GM21381 (cell line): Measurements from ENCODE around the gene BLCAP.
A peak's percentile ranks its signal among the peaks of the same experiment; 100 is the strongest.
"Not testable (repeated sequence)": the region's sequence is repeated elsewhere in the genome, so short reads cannot be mapped to it uniquely, and the experiment has no call there.

Experiments
- ATAC-seq: cut with Tn5 transposase; IDR thresholded peaks from one replicate; pipeline ENCODE4 v1.9.1; 2021; ENCODE audit warnings: mild to moderate bottlenecking, moderate library complexity; ENCODE audit not compliant: unreplicated experiment

The BLCAP gene

DNA sequence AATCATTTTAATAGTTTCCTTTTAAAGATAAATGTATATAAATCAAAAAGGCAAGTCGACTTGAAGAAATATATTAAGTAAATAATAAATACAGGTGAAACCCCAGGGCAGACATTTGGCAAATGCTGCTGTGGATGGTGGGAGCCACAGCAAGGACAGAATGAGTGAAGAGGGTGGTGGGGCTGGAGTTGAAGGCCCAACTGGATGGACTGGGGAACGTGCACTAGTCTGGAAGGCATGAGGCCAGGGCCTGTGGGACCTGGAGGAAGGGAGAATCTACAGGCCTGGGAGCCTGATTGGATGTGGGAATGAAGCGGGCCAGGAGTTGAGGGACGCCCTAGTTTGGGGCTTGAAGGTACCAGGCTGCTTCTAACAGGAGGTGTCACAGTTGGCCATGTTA lies 30.6 kb upstream of the BLCAP start:
- ATAC-seq: no peak

- ATAC-seq: no peak
These were observed 28.9 kb upstream of the BLCAP start for GRCh38 chr20:37556538-37556937.

DNA sequence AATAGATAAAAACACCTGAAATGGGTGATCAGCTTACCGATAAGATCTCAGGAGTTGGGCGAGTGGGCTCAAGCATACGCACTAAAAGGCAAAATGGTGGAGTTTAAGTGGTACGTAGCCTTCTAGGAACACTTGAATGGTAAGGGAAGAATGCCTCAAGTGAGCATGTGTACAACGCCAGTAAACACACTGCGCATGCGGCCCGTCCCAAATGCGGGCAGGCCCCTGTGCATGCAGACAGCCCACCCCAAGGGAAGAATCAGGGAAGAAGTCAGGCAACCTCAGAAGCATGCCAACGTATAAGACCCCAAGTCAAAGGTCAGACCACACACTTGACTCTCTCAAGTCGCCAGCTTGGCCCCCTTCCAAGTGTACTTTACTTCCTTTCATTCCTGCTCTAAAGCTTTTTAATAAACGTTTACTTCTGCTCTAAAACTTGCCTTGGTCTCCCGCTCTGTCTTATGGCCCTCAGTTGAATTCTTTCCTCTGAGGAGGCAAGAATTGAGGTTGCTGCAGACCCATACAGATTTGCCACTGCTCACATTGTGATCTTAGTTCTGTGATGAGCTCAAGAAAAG lies 27.1 kb upstream of the BLCAP start:
- not testable (repeated sequence) for ATAC-seq

GRCh38 chr20:37552415-37552814 lies 24.7 kb upstream of the BLCAP start:
- no peak for ATAC-seq

DNA sequence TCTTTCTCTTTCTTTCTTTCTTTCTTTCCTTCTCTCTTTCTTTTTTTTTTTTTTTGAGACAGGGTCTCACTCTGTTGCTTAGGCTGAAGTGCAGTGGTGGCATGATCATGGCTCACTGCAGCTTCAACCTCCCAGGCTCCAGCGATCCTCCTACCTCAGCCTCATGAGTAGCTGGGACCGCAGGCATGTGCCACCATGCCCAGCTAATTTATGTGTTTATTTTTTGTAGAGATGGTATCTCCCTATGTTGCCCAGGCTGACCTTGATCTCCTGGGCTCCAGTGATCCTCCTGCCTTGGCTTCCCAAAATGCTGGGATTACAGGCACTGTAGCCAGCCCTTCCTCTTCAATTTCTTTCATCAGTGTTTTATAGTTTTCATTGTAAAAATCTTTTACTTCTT lies 24.0 kb upstream of the BLCAP start:
- not testable (repeated sequence) for ATAC-seq

GRCh38 chr20:37550101-37550920 lies 22.6 kb upstream of the BLCAP start:
- not testable (repeated sequence) for ATAC-seq

GRCh38 chr20:37547912-37548311 lies 20.2 kb upstream of the BLCAP start:
- ATAC-seq: no peak

DNA sequence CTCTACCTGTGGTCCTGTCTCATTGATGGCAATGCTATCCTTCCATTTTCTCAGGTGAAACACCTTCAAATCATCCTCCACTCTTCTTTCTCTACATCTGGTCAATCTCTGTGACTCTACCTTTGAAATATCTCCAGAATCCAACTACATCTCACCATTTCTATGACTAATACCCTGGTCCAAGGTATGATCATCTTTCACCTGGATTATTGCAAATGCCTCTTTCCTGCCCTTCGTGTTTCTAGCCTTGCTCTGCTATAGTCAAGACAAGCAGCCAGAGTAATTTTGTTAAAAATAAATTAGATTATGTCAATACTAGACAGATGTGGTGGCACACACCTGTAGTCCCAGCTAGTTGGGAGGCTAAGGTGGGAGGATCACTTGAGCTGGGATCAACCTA lies 17.8 kb upstream of the BLCAP start:
- ATAC-seq: no peak

DNA sequence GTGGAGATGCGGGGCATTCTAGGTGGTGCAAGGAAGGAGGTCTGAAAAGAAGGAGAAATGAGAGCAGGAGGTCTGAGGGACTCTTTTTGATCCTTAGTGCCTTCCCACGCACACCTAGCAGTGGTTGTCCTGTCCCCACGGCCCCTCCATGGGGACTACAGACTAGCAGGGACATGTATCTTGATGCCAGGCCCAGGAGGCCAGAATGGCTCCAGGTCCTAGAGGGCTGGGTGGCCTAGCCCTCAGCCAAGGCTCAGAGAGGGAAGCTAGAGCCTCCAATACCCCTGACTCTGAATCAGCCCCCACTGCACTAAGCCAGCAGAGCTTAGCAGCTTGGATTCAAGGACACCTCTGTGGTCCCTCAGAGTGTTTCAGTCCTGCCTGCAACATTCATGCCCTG lies 16.7 kb upstream of the BLCAP start:
- no peak for ATAC-seq

DNA sequence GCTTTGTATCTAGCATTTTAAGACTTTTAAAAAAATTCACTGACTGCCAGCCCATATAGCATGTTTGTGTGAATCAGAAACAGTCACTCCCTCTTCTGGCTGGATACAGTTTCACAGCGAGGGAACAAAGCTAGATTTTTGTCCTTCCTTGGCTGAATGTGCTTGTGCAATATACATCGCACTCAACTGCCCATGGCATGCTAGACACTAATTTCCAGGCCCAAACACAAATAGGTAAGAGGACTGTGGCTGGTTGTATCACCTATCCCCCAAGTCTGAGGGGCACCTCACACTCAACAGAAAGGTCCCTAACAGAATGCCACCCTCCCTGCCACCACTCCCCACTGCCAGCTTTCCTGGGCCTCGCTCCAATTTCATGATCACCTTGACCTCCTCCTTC lies 16.2 kb upstream of the BLCAP start:
- ATAC-seq: no peak

DNA sequence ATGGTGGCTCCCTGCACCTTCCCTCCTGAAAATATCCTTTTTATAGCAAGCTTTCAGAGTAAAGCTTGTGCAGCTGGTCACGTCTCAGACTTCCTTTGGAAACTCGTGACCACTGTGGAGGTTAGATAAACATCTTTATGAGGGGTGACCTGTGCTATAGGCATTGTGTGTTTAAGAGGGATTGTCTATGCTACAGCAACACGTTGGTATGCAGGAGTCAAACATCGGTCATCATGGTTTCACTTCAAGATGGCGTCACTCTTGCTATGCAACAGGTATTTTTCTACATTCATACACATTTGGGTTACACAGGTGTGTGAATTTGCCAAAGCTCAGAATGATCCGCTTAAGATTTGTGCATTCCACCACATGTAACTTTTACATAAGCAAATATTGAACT lies 14.6 kb upstream of the BLCAP start:
- no peak for ATAC-seq

- ATAC-seq: no peak
These were observed 13.7 kb upstream of the BLCAP start for GRCh38 chr20:37541326-37541725.

- not testable (repeated sequence) for ATAC-seq
These were observed 13.2 kb upstream of the BLCAP start for GRCh38 chr20:37540838-37541237.

GRCh38 chr20:37540001-37540400 lies 12.3 kb upstream of the BLCAP start:
- no peak for ATAC-seq

DNA sequence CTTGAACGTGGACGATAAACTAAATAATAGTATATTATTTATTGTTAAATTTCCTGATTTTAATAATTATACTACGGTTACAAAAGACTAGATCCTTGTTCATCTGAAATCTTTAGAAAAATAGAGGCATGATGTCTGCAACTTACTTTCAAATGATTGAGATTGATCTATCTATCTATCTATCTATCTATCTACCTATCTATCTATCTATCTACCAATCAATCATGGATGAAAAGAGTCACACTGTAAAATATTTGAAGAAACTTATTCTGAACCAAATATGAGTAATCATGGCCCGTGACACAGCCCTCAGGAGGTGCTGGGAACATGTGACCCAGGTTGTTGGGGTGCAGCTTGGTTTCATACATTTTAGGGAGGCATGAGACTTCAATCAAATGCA lies 11.7 kb upstream of the BLCAP start:
- no peak for ATAC-seq

DNA sequence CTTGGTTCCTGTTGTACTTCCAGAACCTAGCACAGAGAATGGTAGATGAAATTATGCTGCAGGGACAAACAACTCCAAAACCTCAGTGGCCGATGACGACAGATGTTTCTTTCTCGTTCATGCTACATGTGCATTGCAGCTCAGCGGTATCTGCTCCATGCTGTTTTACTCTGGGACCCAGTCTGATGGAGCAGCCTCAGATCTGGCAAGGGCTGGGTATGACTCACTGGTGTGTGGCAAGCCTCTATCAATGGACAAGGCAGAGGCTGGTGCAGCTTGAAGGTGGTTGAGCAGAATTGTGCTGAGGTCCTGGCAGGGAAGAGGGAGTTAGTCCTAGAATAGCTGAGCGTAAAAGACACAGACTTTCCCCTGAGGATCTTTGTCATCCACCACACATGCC lies 10.3 kb upstream of the BLCAP start:
- no peak for ATAC-seq

DNA sequence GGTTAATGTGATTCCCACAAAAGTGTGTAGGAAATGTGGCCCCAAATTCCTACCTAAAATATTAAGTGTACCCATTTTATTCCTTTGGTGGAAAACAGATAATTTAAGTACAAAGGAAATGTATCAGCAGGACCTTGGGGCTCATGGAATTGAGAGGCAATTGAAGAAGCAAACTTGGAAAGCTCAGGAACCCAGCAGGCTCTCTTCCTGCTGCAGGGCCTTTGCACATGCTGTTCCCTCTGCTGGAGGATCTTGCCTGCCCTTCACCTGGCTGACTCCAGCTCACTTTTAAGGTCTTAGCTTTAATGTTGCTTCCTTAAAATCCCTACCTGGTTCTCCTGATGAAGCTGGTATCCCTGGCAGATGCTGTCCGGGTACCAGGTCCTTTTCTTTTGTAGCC lies 9.8 kb upstream of the BLCAP start:
- ATAC-seq: no peak

GRCh38 chr20:37535443-37536132 lies 7.9 kb upstream of the BLCAP start:
- ATAC-seq: no peak

DNA sequence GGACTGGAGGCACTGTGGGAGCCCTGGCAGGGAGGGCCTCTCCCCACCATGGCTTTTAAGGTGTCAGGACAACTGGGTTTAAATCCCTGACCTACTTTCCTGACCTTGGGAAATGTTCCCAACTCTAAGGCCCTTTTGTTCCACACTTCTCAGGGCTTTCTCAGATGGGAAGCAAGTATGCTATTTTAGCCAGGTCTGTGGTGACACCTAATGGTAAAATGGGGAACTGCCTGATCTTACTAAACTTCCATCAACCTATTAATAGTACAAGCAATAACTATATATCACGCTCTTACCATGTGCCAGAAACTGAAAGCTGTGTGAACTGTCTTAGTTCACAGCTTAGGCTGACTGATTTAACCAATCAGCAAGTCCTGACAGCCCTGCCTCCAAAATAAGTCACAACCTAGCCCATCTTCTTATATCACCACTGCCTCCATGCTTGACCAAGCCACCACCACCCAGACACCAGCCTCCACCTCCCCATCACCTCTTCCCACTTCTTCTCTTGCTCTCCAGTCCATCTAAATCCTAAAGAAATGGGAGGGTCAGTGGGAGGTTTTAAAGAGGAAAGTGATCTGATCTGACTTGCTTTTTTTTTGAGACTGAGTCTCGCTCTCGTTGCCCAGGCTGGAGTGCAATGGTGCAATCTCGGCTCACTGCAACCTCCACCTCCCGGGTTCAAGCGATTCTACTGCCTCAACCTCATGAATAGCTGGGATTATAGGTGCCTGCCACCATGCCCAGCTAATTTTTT lies 6.9 kb upstream of the BLCAP start:
- peak; percentile 79 for ATAC-seq

- no peak for ATAC-seq
These were observed 5.6 kb upstream of the BLCAP start for GRCh38 chr20:37533154-37533715.

GRCh38 chr20:37531856-37532255 lies 4.2 kb upstream of the BLCAP start:
- ATAC-seq: no peak
